ENCODE data around the gene INAFM2. TPM values are rescaled to one million over a fixed set of nuclear protein-coding genes. Genes with fewer than 3 reads are reported as not detected.
A peak's percentile ranks its signal among the peaks of the same experiment; 100 is the strongest.

Gene INAFM2
- total and polyA plus RNA-seq, 9 of the 15 experiments (the other 6 are each of a cell fraction or from before 2014, with no cell fraction given): 11.8 to 43.1 (median 27.2) TPM

GRCh38 chr15:40323239-40323952 is at the start of gene INAFM2 (continued):
- no peak for TF ChIP-seq MITF (IDR thresholded peaks at IDR 0.05)
- TF ChIP-seq POLR2G (IDR thresholded peaks at IDR 0.05; ENCODE audit: low read depth, low read length): peak; percentile 84
- no peak for TF ChIP-seq ZNF77 (CRISPR knock-in tag; IDR thresholded peaks at IDR 0.05)
- no peak for TF ChIP-seq IFI16 (CRISPR knock-in tag; IDR thresholded peaks at IDR 0.05)
- TF ChIP-seq MED1 (CRISPR knock-in tag; IDR thresholded peaks at IDR 0.05; ENCODE audit: borderline replicate concordance): no peak
- TF ChIP-seq BRF1 (IDR thresholded peaks at IDR 0.05; ENCODE audit: borderline replicate concordance, extremely low read depth, insufficient read length): no peak
- TF ChIP-seq HIVEP1 (CRISPR knock-in tag; IDR thresholded peaks at IDR 0.05): no peak
- TF ChIP-seq ZBTB9 (CRISPR knock-in tag; IDR thresholded peaks at IDR 0.05): no peak
- TF ChIP-seq PTTG1 (tag; IDR thresholded peaks at IDR 0.05; ENCODE audit: low read depth): no peak
- TF ChIP-seq PCBP1 (IDR thresholded peaks at IDR 0.05; ENCODE audit: low read depth, low read length, poor library complexity, severe bottlenecking): peak; percentile 30
- no peak for TF ChIP-seq SMARCC2 (IDR thresholded peaks at IDR 0.05; ENCODE audit: low read depth)
- no peak for TF ChIP-seq ZNF175 (CRISPR knock-in tag; IDR thresholded peaks at IDR 0.05; ENCODE audit: low read depth)
- TF ChIP-seq ZFX (CRISPR knock-in tag; IDR thresholded peaks at IDR 0.05): peak; percentile 55
- no peak for TF ChIP-seq ZBTB43 (CRISPR knock-in tag; IDR thresholded peaks at IDR 0.05)
- no peak for TF ChIP-seq PHTF2 (CRISPR knock-in tag; IDR thresholded peaks at IDR 0.05)
- TF ChIP-seq PCBP2 (IDR thresholded peaks at IDR 0.05; ENCODE audit: low read depth, low read length, poor library complexity, severe bottlenecking): no peak
- TF ChIP-seq CHD2 (IDR thresholded peaks at IDR 0.05; ENCODE audit: low read depth, low read length): peak; percentile 31; the same call in 1 of the 2 replicates
- 0 out of 2 replicates have a peak, but pooled peaks have one; percentile 36 for TF ChIP-seq ZHX1 (conservative IDR thresholded peaks at IDR 0.05; ENCODE audit: low read length)
- no peak for TF ChIP-seq KAT8 (IDR thresholded peaks at IDR 0.05; ENCODE audit: low read depth)
- TF ChIP-seq MCM7 (IDR thresholded peaks at IDR 0.05): no peak

All from K562 (cell line).